SK-N-SH treated with all-trans-retinoic acid at 6 μM for 48 hours (cell line): ENCODE results near the gene LRRFIP1.

Experiments used
- ESRRG ChIP-seq: fragments of 250-450 bp; sonication (Bioruptor Pico); IDR thresholded peaks from 2 replicates; pipeline ENCODE4 v1.6.1; 2021; ENCODE audit warnings: mild to moderate bottlenecking
- GLIS3 ChIP-seq: fragments of 250-450 bp; sonication (Bioruptor Pico); IDR thresholded peaks from 2 replicates; pipeline ENCODE4 v1.5.0; 2020; ENCODE audit warnings: mild to moderate bottlenecking, moderate library complexity
- RARB ChIP-seq: fragments of 250-450 bp; sonication (Bioruptor Pico); IDR thresholded peaks from 2 replicates; pipeline ENCODE4 v1.8.0; 2021; ENCODE audit warnings: mild to moderate bottlenecking, moderate library complexity
- SNAI2 ChIP-seq: fragments of 250-450 bp; sonication (Bioruptor Pico); IDR thresholded peaks from 2 replicates; pipeline ENCODE4 v1.5.0; 2020; ENCODE audit warnings: mild to moderate bottlenecking, moderate library complexity
- ZFP3 ChIP-seq: fragments of 250-450 bp; sonication (Bioruptor Pico); IDR thresholded peaks from 2 replicates; pipeline ENCODE4 v1.5.0; 2020; ENCODE audit warnings: mild to moderate bottlenecking, moderate library complexity
- TF ChIP-seq, protein P1 (sequence below): fragments of 250-450 bp; sonication (Bioruptor Pico); IDR thresholded peaks from 2 replicates; pipeline ENCODE4 v1.8.0; 2020; ENCODE audit warnings: mild to moderate bottlenecking, moderate library complexity, borderline replicate concordance

DNA sequence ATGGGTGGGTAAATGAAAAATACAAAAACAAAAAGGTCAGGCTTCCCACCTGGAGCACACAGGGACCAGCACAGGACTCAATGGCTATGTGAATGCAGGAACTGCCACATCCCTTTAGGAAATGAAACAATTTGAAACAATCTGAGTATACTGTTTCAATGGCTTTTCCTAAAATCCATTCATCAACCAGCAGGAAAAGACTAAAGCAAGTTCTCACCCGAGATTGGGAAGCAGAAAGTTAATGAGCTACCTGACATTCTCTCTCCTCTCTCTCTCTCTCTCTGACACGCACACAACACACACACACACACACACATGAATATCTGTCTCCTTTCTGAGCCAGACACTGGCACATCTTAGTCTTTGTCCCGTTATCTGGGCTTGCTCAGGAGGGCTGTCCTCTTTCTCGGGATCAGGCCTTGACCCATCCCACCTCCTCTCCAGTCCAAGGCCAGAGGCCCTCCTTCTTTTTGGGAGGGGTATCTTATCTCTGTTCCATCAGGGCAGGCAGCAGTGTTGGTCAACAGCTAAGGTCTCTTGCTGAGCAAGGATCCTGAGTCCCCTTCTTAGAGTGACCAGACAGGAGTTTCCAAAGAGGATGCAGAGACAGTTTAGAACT is 11.6 kb upstream of the LRRFIP1 start:
- TF ChIP-seq GLIS3 (no peak), ZFP3 (CRISPR knock-in tag) (no peak), RARB (CRISPR knock-in tag) (no peak), ESRRG (CRISPR knock-in tag) (no peak), SNAI2 (CRISPR knock-in tag) (no peak)
- TF ChIP-seq, protein P1, sequence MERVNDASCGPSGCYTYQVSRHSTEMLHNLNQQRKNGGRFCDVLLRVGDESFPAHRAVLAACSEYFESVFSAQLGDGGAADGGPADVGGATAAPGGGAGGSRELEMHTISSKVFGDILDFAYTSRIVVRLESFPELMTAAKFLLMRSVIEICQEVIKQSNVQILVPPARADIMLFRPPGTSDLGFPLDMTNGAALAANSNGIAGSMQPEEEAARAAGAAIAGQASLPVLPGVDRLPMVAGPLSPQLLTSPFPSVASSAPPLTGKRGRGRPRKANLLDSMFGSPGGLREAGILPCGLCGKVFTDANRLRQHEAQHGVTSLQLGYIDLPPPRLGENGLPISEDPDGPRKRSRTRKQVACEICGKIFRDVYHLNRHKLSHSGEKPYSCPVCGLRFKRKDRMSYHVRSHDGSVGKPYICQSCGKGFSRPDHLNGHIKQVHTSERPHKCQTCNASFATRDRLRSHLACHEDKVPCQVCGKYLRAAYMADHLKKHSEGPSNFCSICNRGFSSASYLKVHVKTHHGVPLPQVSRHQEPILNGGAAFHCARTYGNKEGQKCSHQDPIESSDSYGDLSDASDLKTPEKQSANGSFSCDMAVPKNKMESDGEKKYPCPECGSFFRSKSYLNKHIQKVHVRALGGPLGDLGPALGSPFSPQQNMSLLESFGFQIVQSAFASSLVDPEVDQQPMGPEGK, result no peak
